ENCODE data around the gene RAD51B.

The RAD51B gene

DNA sequence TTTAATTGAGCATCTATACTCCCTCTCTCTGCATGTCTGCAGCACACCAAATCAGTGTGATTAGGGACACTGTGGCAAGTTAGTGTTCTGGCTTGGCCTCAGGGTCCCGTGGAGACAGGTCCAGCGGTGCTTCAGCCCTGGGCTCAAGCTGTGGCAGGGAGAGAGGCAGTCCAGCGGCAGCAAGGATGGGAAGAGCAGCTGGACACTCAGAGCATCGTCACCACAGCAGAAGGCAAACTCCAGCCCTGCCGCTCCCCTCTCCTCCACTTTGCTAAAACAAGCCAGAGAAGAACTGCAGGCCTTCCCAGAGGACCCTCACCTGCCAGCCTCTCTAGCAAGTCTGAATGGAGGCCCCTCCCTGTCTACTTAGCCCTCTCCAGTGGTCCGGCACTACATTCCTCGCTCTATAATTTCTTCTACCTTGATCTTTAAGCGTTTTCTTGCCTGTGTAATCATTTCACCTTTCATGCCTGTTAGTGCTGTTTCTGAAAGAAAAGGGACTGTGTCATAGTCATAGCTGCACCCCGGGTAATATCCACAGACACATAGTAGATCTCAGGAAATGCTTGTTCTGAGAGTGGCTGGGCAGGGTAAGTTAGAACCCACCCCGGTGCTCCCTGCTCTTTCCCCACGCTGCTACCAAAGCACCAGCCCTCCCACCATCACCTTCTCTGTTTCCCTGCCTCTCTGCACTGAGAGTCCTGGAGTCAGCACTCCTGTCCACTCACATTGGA is 951.1 kb downstream of the RAD51B start:
- no peak overlapping the region for H3K4me3 ChIP-seq (ENCODE audit: low read depth, low read length)
- TF ChIP-seq, protein P1, sequence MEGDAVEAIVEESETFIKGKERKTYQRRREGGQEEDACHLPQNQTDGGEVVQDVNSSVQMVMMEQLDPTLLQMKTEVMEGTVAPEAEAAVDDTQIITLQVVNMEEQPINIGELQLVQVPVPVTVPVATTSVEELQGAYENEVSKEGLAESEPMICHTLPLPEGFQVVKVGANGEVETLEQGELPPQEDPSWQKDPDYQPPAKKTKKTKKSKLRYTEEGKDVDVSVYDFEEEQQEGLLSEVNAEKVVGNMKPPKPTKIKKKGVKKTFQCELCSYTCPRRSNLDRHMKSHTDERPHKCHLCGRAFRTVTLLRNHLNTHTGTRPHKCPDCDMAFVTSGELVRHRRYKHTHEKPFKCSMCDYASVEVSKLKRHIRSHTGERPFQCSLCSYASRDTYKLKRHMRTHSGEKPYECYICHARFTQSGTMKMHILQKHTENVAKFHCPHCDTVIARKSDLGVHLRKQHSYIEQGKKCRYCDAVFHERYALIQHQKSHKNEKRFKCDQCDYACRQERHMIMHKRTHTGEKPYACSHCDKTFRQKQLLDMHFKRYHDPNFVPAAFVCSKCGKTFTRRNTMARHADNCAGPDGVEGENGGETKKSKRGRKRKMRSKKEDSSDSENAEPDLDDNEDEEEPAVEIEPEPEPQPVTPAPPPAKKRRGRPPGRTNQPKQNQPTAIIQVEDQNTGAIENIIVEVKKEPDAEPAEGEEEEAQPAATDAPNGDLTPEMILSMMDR (IDR thresholded peaks at IDR 0.05), result no peak
- no peaks in the 10 kb centered on the region for H3K36me3 ChIP-seq (ENCODE audit: control insufficient read depth, insufficient read depth, low read length)
- H3K27me3 ChIP-seq (ENCODE audit: control insufficient read depth, insufficient read depth, low read length), result no peaks in the 10 kb centered on the region
- H2AFZ ChIP-seq, result no peak overlapping the region
- H3K27ac ChIP-seq, result no peak overlapping the region
- no peaks in the 10 kb centered on the region for H3K4me1 ChIP-seq
- no peak overlapping the region for H3K9ac ChIP-seq
- H3K9me3 ChIP-seq (ENCODE audit: control insufficient read depth, low read length), result no peaks in the 10 kb centered on the region
- H3K4me2 ChIP-seq (ENCODE audit: low read length), result no peak overlapping the region
- H3K79me2 ChIP-seq, result no peaks in the 10 kb centered on the region

DNA sequence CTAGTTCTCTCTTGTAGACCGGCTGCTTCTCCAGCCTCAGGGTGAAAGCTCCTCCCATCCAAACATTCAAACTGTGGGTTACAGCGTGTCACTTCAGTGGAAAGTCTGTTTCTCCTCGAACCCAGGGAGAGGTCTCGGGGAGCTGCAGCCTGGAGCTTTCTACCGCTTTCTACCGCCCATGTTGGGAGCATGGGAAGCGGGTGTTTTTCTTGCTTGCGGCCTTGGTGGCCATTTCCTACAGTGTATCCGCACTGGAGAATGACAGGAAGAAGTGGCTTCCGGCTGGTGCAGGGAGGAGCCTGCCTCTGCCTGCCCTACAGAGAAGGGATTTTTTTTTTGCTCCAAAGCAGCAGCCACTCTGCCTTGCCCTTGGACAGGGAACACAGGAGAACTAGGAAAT is 952.1 kb downstream of the RAD51B start:
- TF ChIP-seq, protein P1 (IDR thresholded peaks at IDR 0.05), result no peak
- H2AFZ ChIP-seq, result no peak overlapping the region
- no peaks in the 10 kb centered on the region for H3K36me3 ChIP-seq (ENCODE audit: control insufficient read depth, insufficient read depth, low read length)
- H3K79me2 ChIP-seq, result no peaks in the 10 kb centered on the region
- no peak overlapping the region for H3K4me3 ChIP-seq (ENCODE audit: low read depth, low read length)
- H3K9ac ChIP-seq, result no peak overlapping the region
- H3K4me2 ChIP-seq (ENCODE audit: low read length), result no peak overlapping the region
- H3K9me3 ChIP-seq (ENCODE audit: control insufficient read depth, low read length), result no peaks in the 10 kb centered on the region
- H3K27me3 ChIP-seq (ENCODE audit: control insufficient read depth, insufficient read depth, low read length), result no peaks in the 10 kb centered on the region
- H3K27ac ChIP-seq, result peak overlapping the region; percentile 52
- no peaks in the 10 kb centered on the region for H3K4me1 ChIP-seq

DNA sequence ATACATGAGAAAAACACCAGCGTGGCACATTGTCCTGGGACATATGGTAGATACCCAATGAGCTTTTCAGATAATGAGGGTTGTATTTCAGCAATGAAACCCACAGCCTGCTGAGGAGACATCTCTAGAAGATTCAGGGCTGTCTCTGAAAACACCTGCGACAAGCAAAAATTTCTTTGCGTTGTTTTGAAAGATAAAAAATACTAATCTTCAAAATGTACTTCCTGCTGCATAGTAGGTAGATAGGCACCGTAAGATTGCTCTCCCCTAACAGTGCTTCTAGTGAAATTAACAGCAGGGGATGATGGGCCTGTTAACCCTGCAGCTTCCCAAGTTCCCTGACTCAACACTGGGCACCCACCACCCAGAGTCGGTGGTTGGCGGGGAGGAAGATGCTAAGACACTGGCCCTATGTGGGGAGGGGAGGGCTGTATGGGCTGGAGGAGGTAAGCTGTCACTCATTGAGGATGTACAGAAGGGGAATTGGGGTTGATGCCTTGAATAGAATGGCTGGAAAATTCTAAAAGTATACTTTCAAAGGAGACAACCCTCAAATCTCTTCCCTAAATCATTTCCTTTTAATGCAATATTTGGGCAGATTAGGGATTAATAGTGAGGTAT is 953.3 kb downstream of the RAD51B start:
- Histone ChIP-seq H3K9me3 (ENCODE audit: control insufficient read depth, low read length) (no peaks in the 10 kb centered on the region), H3K9ac (no peak overlapping the region), H3K36me3 (ENCODE audit: control insufficient read depth, insufficient read depth, low read length) (no peaks in the 10 kb centered on the region), H3K4me2 (ENCODE audit: low read length) (no peak overlapping the region), H3K27me3 (ENCODE audit: control insufficient read depth, insufficient read depth, low read length) (no peaks in the 10 kb centered on the region), H2AFZ (no peak overlapping the region), H3K79me2 (no peaks in the 10 kb centered on the region), H3K4me1 (no peaks in the 10 kb centered on the region), H3K4me3 (ENCODE audit: low read depth, low read length) (no peak overlapping the region), H3K27ac (no peak overlapping the region)
- TF ChIP-seq, protein P1 (IDR thresholded peaks at IDR 0.05), result no peak

DNA sequence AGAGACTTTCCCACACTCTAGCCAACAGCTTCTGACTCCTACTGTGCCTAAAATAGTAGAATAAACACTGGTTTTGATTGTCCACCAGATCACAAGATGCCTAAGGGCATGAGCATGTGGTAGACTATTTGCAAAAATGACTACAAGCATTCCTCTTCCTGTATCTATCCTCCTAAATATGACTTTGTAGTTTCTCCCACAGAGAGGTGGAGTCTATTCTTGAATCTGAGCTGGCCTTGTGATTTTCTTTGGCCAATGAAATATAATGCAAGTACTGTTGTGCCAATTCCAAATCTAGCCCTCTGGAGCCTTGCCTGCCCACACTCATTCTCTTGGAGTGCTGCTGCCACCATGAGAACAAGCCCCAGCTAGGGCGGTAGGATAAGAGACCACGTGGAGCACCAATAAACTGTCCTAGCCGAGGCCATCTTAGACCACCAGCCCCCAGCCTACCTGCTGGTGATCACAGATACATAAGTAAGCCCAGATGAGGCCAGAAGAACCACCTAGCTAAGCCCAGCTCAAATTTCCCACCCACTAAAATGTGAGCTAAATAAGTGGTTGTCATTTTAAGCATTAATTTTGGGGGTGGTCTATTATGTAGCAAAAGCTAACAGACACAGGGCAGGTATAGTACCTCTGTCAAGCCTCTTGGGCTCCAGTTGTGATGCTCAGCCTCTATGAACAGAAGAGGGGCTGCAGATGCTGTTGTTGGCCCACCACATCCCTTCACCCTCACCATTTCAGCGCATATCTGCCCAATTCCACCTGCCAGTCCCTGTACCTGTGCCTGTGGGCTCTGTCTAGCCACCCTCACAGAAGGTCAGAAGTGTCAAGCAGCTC is 955.4 kb downstream of the RAD51B start:
- TF ChIP-seq, protein P1 (IDR thresholded peaks at IDR 0.05), result no peak
- Histone ChIP-seq H3K4me1 (no peaks in the 10 kb centered on the region), H3K9ac (no peak overlapping the region), H3K4me3 (ENCODE audit: low read depth, low read length) (no peak overlapping the region), H3K9me3 (ENCODE audit: control insufficient read depth, low read length) (no peaks in the 10 kb centered on the region), H2AFZ (no peak overlapping the region), H3K4me2 (ENCODE audit: low read length) (no peak overlapping the region), H3K36me3 (ENCODE audit: control insufficient read depth, insufficient read depth, low read length) (no peaks in the 10 kb centered on the region), H3K79me2 (no peaks in the 10 kb centered on the region), H3K27ac (no peak overlapping the region), H3K27me3 (ENCODE audit: control insufficient read depth, insufficient read depth, low read length) (no peaks in the 10 kb centered on the region)

Measured in parathyroid adenoma (tissue), 2 donors.